H9 (cell line): ENCODE data around the gene VAV2. TPM values are rescaled to one million over a fixed set of nuclear protein-coding genes. Genes with fewer than 3 reads are reported as not detected.

Source experiments
- DNase-seq: peaks from one replicate; pipeline ENCODE4 v3.0.0-alpha.2; 2017
- H2AFZ ChIP-seq: one replicate; pipeline ENCODE4 v1.6.1; 2013; ENCODE audit warnings: mild to moderate bottlenecking, low read length, control low read depth, moderate library complexity
- H2AK5ac ChIP-seq: 2 replicates; pipeline ENCODE4 v1.6.1; 2013; ENCODE audit warnings: low read length, control low read depth, mixed read lengths; ENCODE audit not compliant: insufficient read length
- H2BK120ac ChIP-seq: one replicate; pipeline ENCODE4 v1.6.1; 2013; ENCODE audit warnings: low read depth, mild to moderate bottlenecking, low read length, control low read depth, inconsistent platforms; ENCODE audit not compliant: poor library complexity, severe bottlenecking
- H2BK12ac ChIP-seq: 2 replicates; pipeline ENCODE4 v1.6.1; 2013; ENCODE audit warnings: low read length, control low read depth, mixed read lengths, low read depth; ENCODE audit not compliant: insufficient read length
- H2BK15ac ChIP-seq: 2 replicates; pipeline ENCODE4 v1.6.1; 2013; ENCODE audit warnings: low read depth, low read length, control low read depth
- H2BK20ac ChIP-seq: one replicate; pipeline ENCODE4 v1.6.1; 2013; ENCODE audit warnings: low read depth, mild to moderate bottlenecking, low read length, control low read depth, inconsistent platforms; ENCODE audit not compliant: poor library complexity, severe bottlenecking
- H2BK5ac ChIP-seq: 2 replicates; pipeline ENCODE4 v1.6.1; 2013; ENCODE audit warnings: low read length, control low read depth, mixed read lengths; ENCODE audit not compliant: insufficient read length
- H3K14ac ChIP-seq: 2 replicates; pipeline ENCODE4 v1.6.1; 2013; ENCODE audit warnings: low read length, control low read depth; ENCODE audit not compliant: insufficient read depth
- H3K18ac ChIP-seq: 2 replicates; pipeline ENCODE4 v1.6.1; 2013; ENCODE audit warnings: low read depth, mild to moderate bottlenecking, mixed read lengths, low read length, control low read depth; ENCODE audit not compliant: insufficient read length
- H3K23ac ChIP-seq: 2 replicates; pipeline ENCODE4 v1.6.1; 2013; ENCODE audit warnings: low read length, control low read depth, mixed read lengths, low read depth; ENCODE audit not compliant: insufficient read length
- H3K23me2 ChIP-seq: 2 replicates; pipeline ENCODE4 v1.6.1; 2013; ENCODE audit warnings: low read depth, mild to moderate bottlenecking, mixed read lengths, low read length, control low read depth; ENCODE audit not compliant: insufficient read length, poor library complexity, severe bottlenecking
- H3K27ac ChIP-seq: 2 replicates; pipeline ENCODE4 v1.5.1; 2013; ENCODE audit warnings: low read length, control low read depth, mixed read lengths, low read depth; ENCODE audit not compliant: insufficient read length
- H3K27me3 ChIP-seq: 2 replicates; pipeline ENCODE4 v1.6.1; 2013; ENCODE audit warnings: low read length, control low read depth, inconsistent platforms; ENCODE audit not compliant: insufficient read depth
- H3K4ac ChIP-seq: 2 replicates; pipeline ENCODE4 v1.6.1; 2013; ENCODE audit warnings: low read depth, mild to moderate bottlenecking, control low read depth, inconsistent platforms, low read length, moderate library complexity
- H3K4me1 ChIP-seq: 2 replicates; pipeline ENCODE4 v1.6.1; 2013; ENCODE audit warnings: low read length, control low read depth, inconsistent platforms; ENCODE audit not compliant: insufficient read depth
- H3K4me2 ChIP-seq: 2 replicates; pipeline ENCODE4 v1.6.1; 2013; ENCODE audit warnings: low read length, control low read depth, mixed read lengths; ENCODE audit not compliant: insufficient read length, insufficient read depth
- H3K56ac ChIP-seq: 2 replicates; pipeline ENCODE4 v1.6.1; 2013; ENCODE audit warnings: low read depth, mild to moderate bottlenecking, mixed read lengths, low read length, control low read depth; ENCODE audit not compliant: insufficient read length
- H3K79me1 ChIP-seq: 2 replicates; pipeline ENCODE4 v1.6.1; 2013; ENCODE audit warnings: low read depth, mild to moderate bottlenecking, moderate library complexity, low read length, control low read depth, inconsistent platforms; ENCODE audit not compliant: insufficient read depth, poor library complexity, severe bottlenecking
- H3K79me2 ChIP-seq: 2 replicates; pipeline ENCODE4 v1.6.1; 2013; ENCODE audit warnings: low read length, control low read depth, inconsistent platforms; ENCODE audit not compliant: insufficient read depth
- H3K9ac ChIP-seq: 2 replicates; pipeline ENCODE4 v1.6.1; 2013; ENCODE audit warnings: low read length, control low read depth, mixed read lengths; ENCODE audit not compliant: insufficient read length; ENCODE audit errors: extremely low read depth
- H3K9me3 ChIP-seq: one replicate; pipeline ENCODE4 v1.6.1; 2013; ENCODE audit warnings: low read depth, low read length, inconsistent platforms; ENCODE audit not compliant: control insufficient read depth
- H3T11ph ChIP-seq: one replicate; pipeline ENCODE4 v1.6.1; 2013; ENCODE audit warnings: mild to moderate bottlenecking, low read length, control low read depth, inconsistent platforms
- H4K20me1 ChIP-seq: one replicate; pipeline ENCODE4 v1.6.1; 2013; ENCODE audit not compliant: control insufficient read depth, insufficient read length, insufficient read depth
- H4K5ac ChIP-seq: 2 replicates; pipeline ENCODE4 v1.6.1; 2013; ENCODE audit warnings: low read depth, mild to moderate bottlenecking, mixed read lengths, low read length, control low read depth; ENCODE audit not compliant: insufficient read length
- H4K8ac ChIP-seq: replicated peaks from 2 replicates; pipeline ENCODE4 v1.6.1; 2013; ENCODE audit warnings: low read length, control low read depth, mixed read lengths, low read depth; ENCODE audit not compliant: insufficient read length
- H4K91ac ChIP-seq: 2 replicates; pipeline ENCODE4 v1.6.1; 2013; ENCODE audit warnings: low read depth, mild to moderate bottlenecking, moderate library complexity, mixed read lengths, low read length, control low read depth; ENCODE audit not compliant: insufficient read length
- H3K27ac Mint-ChIP-seq, 3 experiments: 2 replicates in 2 of 3; 3 replicates in 1 of 3; pipeline ENCODE4 v1.8.0; 2020 to 2021; ENCODE audit warnings: mixed read lengths in 3 of 3, mild to moderate bottlenecking in 1 of 3, moderate library complexity in 1 of 3
- H3K27me3 Mint-ChIP-seq: 2 replicates; pipeline ENCODE4 v1.8.0; 2021; ENCODE audit warnings: low read depth, mild to moderate bottlenecking, moderate library complexity, mixed read lengths
- H3K36me3 Mint-ChIP-seq, 3 experiments: 2 replicates in 2 of 3; 3 replicates in 1 of 3; pipeline ENCODE4 v1.8.0; 2020 to 2021; ENCODE audit warnings: low read depth in 3 of 3, mixed read lengths in 3 of 3; ENCODE audit not compliant: insufficient read depth in 1 of 3
- H3K4me1 Mint-ChIP-seq, 2 experiments: 2 replicates each; pipeline ENCODE4 v1.8.0; 2020; ENCODE audit warnings: mixed read lengths in 2 of 2
- H3K4me3 Mint-ChIP-seq, 2 experiments: 2 replicates in 1 of 2; 3 replicates in 1 of 2; pipeline ENCODE4 v1.8.0; 2020 to 2021; ENCODE audit warnings: mild to moderate bottlenecking in 2 of 2, mixed read lengths in 2 of 2, moderate library complexity in 1 of 2
- H3K9me3 Mint-ChIP-seq, 2 experiments: 2 replicates in 1 of 2; 3 replicates in 1 of 2; pipeline ENCODE4 v1.8.0; 2020; ENCODE audit warnings: mild to moderate bottlenecking in 2 of 2, mixed read lengths in 2 of 2, moderate library complexity in 1 of 2
- WGBS: extraction: QIAGEN DNeasy Blood & Tissue Kit; methylation state at CpG from one replicate; pipeline ENCODE4 v1.1.7; 2013; ENCODE audit warnings: missing lambda C conversion rate, low lambda C conversion rate, mixed read lengths; ENCODE audit not compliant: insufficient read length; ENCODE audit errors: extremely low coverage; 5-methylcytosine and 5-hydroxymethylcytosine counted together
- total RNA-seq: library from RNA; stranded (reverse); gene quantifications from 2 replicates; pipeline ENCODE4 v1.2.1, GENCODE V29; 2021
- TF ChIP-seq, protein P1 (sequence below): fragments of 200-600 bp; sonication (generic); conservative IDR thresholded peaks from 3 replicates; pipeline ENCODE4 v1.8.0; 2021; ENCODE audit warnings: antibody characterized with exemption, mild to moderate bottlenecking

VAV2 gene
- total RNA-seq, 1 experiment from 2014 or later: 58.7 TPM

DNA sequence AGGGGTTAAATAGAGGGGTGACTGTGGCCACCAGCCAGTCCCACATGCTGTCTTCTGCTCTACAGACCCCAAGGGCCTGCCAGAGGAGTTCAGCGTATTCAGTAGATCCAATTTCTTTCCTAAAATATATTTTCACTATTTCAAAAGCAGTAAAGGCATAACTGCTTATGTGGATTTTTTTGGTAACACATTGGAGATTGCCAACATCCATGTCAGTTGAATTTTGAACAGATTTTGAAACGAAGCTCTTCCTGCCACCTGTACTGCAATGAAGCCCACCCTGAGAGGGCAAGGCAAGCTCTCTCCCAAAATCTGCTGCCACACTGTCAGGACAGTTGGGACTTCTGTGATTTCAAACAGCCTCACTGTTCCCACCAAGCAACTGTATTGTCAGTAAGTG is 216.8 kb downstream of the VAV2 start:
- Histone ChIP-seq H2BK12ac (no peak overlapping the region), H4K20me1 (no peaks in the 10 kb centered on the region), H2AK5ac (no peak overlapping the region), H3K9ac (no peak overlapping the region), H3K79me1 (no peaks in the 10 kb centered on the region), H3K79me2 (no peaks in the 10 kb centered on the region), H3K9me3 (no peaks in the 10 kb centered on the region), H2BK20ac (no peak overlapping the region), H3K4ac (no peak overlapping the region), H4K8ac (no peak overlapping the region), H2BK120ac (no peak overlapping the region), H4K91ac (no peak overlapping the region), H3K14ac (no peak overlapping the region), H3K4me1 (no peaks in the 10 kb centered on the region), H3K4me2 (no peak overlapping the region), H3K56ac (no peak overlapping the region), H3K18ac (no peak overlapping the region), H3K23me2 (no peaks in the 10 kb centered on the region), H4K5ac (no peak overlapping the region), H2AFZ (no peak overlapping the region), H2BK5ac (no peak overlapping the region), H3T11ph (no peak overlapping the region), H3K27ac (no peak overlapping the region), H2BK15ac (no peak overlapping the region), H3K23ac (no peak overlapping the region), H3K27me3 (no peaks in the 10 kb centered on the region)
- no peak overlapping the region; a peak in 1 of 7 replicates for H3K27ac Mint-ChIP-seq
- H3K4me3 Mint-ChIP-seq: no peak overlapping the region
- no peaks in the 10 kb centered on the region for H3K27me3 Mint-ChIP-seq
- no peak for DNase-seq
- H3K4me1 Mint-ChIP-seq: no peaks in the 10 kb centered on the region
- no CpG with 5 or more reads among the region's 2 CpGs for WGBS
- H3K36me3 Mint-ChIP-seq: peaks cover 7 to 60% (median 30%) of the 10 kb centered on the region in 3 experiments; a peak in 6 of 7 replicates
- no peaks in the 10 kb centered on the region for H3K9me3 Mint-ChIP-seq
- TF ChIP-seq, protein P1, sequence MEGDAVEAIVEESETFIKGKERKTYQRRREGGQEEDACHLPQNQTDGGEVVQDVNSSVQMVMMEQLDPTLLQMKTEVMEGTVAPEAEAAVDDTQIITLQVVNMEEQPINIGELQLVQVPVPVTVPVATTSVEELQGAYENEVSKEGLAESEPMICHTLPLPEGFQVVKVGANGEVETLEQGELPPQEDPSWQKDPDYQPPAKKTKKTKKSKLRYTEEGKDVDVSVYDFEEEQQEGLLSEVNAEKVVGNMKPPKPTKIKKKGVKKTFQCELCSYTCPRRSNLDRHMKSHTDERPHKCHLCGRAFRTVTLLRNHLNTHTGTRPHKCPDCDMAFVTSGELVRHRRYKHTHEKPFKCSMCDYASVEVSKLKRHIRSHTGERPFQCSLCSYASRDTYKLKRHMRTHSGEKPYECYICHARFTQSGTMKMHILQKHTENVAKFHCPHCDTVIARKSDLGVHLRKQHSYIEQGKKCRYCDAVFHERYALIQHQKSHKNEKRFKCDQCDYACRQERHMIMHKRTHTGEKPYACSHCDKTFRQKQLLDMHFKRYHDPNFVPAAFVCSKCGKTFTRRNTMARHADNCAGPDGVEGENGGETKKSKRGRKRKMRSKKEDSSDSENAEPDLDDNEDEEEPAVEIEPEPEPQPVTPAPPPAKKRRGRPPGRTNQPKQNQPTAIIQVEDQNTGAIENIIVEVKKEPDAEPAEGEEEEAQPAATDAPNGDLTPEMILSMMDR: no peak
